Measurements from ENCODE around the gene DOK3.

The DOK3 gene

DNA sequence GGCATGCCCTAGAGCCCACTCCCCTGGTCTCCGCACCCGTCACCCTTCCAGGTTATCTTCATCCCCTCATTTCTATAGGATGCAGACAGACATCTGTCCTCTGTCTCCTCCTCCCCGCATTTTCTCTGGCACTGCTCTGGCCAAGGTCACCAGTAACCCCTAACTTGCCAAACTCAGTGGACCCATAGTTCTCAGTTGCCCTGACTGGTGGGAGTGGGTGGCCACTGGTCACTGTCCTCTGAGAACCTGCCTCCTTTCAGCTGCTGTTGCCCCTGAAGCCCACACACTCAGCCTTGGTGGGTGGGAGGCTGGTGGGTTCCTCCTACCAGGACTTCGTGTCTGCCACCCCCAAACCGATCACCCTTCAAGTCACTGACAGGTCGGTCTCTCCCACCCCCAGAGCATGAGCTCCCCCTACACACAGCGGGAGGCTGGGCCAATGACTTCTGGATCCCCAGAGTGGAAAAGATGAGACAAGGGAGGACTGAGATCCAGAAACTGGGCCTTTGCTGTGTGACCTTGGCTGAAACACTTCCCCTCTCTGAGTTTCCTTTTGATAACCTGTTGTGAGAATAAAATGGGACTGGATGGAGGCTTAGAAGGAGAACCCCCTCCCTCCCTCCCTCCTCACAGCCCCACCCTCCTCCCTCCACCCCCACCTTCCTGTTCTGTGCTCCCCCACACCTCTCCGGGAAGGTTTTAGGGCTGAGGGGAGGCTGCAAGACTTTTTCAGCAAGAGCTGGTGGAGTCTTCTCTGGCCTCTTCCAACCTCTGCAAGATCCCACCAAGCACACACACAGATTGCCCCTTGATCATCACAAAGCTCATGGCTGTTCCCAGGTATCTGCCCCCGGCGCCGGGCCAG is 33.8 kb downstream of the DOK3 start:
- no peak for TF ChIP-seq POLR2AphosphoS5 (IDR thresholded peaks at IDR 0.05; ENCODE audit: low read depth, low read length)
- TF ChIP-seq, protein P1, sequence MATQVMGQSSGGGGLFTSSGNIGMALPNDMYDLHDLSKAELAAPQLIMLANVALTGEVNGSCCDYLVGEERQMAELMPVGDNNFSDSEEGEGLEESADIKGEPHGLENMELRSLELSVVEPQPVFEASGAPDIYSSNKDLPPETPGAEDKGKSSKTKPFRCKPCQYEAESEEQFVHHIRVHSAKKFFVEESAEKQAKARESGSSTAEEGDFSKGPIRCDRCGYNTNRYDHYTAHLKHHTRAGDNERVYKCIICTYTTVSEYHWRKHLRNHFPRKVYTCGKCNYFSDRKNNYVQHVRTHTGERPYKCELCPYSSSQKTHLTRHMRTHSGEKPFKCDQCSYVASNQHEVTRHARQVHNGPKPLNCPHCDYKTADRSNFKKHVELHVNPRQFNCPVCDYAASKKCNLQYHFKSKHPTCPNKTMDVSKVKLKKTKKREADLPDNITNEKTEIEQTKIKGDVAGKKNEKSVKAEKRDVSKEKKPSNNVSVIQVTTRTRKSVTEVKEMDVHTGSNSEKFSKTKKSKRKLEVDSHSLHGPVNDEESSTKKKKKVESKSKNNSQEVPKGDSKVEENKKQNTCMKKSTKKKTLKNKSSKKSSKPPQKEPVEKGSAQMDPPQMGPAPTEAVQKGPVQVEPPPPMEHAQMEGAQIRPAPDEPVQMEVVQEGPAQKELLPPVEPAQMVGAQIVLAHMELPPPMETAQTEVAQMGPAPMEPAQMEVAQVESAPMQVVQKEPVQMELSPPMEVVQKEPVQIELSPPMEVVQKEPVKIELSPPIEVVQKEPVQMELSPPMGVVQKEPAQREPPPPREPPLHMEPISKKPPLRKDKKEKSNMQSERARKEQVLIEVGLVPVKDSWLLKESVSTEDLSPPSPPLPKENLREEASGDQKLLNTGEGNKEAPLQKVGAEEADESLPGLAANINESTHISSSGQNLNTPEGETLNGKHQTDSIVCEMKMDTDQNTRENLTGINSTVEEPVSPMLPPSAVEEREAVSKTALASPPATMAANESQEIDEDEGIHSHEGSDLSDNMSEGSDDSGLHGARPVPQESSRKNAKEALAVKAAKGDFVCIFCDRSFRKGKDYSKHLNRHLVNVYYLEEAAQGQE (IDR thresholded peaks at IDR 0.05; ENCODE audit: insufficient read depth in 1 of 2, low read depth in 2 of 2, low read length in 2 of 2), result no peak

DNA sequence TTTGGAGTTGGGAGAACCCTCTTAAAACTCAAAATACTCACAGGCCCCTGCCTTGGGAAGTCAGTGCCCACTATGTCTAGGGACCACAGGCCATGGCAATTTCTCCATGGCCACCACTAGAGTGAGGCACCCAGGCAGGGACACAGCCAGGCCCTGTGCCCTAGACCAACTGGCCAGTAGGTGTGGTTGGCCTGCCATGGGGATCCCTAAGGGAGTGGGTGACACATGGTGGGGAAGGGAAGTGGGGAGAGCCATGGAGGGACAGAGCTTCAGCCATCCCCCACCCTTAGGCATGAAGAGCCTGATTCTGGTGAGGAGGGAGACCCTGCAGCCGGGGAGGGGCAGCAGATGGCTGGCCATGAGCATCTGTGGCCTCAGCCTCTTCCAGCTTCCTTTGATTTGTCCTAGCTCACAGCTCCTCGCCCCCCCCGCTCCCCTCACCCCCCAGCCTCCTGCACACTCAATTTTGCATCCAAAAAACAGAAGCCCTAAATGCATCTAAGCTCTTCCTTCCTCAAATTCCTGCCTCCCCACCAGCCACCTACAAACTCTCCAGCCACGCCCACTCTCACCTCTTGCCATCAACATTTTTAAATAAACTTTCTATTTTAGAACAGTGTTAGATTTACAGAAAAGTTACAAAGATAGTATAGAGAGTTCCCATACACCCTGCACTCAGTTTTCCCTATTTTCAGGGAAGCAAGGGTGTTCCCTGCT is 34.6 kb downstream of the DOK3 start:
- TF ChIP-seq SIN3A (IDR thresholded peaks at IDR 0.05; ENCODE audit: borderline replicate concordance, insufficient read depth, low read length), result no peak
- no peak for TF ChIP-seq POLR2AphosphoS5 (IDR thresholded peaks at IDR 0.05; ENCODE audit: low read depth, low read length)
- TF ChIP-seq, protein P1 (IDR thresholded peaks at IDR 0.05; ENCODE audit: insufficient read depth in 1 of 2, low read depth in 2 of 2, low read length in 2 of 2), result no peak
- no peak for TF ChIP-seq TAF1 (IDR thresholded peaks at IDR 0.05; ENCODE audit: borderline replicate concordance, insufficient read depth, low read length)
- no peak for TF ChIP-seq FOXP2 (optimal IDR thresholded peaks at IDR 0.05; ENCODE audit: borderline replicate concordance, extremely low read depth, extremely low read length, insufficient read depth)

DNA sequence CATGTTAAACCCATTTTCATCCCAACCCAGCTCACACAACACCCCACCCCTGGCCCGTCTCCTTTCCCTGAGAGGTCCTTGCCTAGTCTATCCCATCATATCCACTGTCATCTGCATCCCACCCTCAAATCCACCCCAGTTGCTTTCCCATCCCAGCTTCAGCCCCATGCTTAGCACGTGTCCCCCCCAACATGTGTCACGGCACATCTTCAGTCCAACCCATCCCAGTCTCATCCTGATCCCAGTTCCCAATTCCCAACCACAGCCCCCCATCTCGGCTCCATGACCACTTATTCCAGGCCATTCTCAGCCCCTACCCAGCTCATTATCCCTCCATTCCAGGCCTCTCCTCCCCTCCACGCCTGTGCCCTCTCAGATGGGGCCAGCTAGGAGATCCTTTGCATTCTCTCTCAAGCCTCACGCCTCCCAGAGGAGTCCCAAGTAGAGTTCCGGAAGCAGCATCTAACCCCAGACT is 35.6 kb downstream of the DOK3 start:
- TF ChIP-seq FOXP2 (optimal IDR thresholded peaks at IDR 0.05; ENCODE audit: borderline replicate concordance, extremely low read depth, extremely low read length, insufficient read depth) (no peak), SIN3A (IDR thresholded peaks at IDR 0.05; ENCODE audit: borderline replicate concordance, insufficient read depth, low read length) (no peak), TAF1 (IDR thresholded peaks at IDR 0.05; ENCODE audit: borderline replicate concordance, insufficient read depth, low read length) (no peak), POLR2AphosphoS5 (IDR thresholded peaks at IDR 0.05; ENCODE audit: low read depth, low read length) (no peak)
- TF ChIP-seq, protein P1 (IDR thresholded peaks at IDR 0.05; ENCODE audit: insufficient read depth in 1 of 2, low read depth in 2 of 2, low read length in 2 of 2), result no peak

DNA sequence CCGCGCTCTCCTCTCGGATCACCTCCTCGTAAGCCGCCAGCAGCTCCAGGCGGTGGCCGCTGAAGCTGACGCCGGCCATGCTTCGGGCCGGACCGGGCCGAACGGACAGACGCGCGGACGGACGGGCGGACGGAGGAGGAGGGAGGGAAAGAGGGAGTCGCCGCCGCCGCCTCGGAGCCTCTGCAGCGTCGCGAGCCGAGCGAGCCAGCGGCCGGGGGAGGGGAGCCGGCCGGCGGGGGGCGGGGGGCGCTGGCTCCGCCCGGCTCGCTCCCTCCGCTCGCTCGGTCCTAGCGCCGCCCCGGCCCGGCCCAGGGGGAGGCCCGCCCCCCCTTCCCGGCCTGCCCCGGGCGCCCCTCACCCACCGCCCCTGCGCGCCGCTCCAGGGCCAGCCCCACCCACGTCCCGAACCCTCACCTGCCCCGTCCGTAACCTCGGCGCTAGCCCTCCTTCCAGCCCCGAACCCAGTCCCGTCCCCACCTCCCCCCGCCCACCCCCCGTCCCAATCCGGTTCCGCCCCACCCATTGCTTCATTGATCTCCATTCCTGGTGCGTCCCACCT is 36.1 kb downstream of the DOK3 start, which contains the start of gene DBN1:
Gene DBN1, minus strand, starts transcription at position 192 of the 559 bp plus-strand sequence. Its CDS starts 113 bp downstream, at position 79.
- TF ChIP-seq SIN3A (IDR thresholded peaks at IDR 0.05; ENCODE audit: borderline replicate concordance, insufficient read depth, low read length), result no peak
- 0 out of 2 replicates have a peak, but pooled peaks have one; percentile 26 for TF ChIP-seq TAF1 (IDR thresholded peaks at IDR 0.05; ENCODE audit: borderline replicate concordance, insufficient read depth, low read length)
- TF ChIP-seq, protein P1 (IDR thresholded peaks at IDR 0.05; ENCODE audit: insufficient read depth in 1 of 2, low read depth in 2 of 2, low read length in 2 of 2), result no peak
- TF ChIP-seq FOXP2 (optimal IDR thresholded peaks at IDR 0.05; ENCODE audit: borderline replicate concordance, extremely low read depth, extremely low read length, insufficient read depth), result no peak
- peak; percentile 66 for TF ChIP-seq POLR2AphosphoS5 (IDR thresholded peaks at IDR 0.05; ENCODE audit: low read depth, low read length)

All from PFSK-1 (cell line).